ENCODE data around the gene ADAMTSL4. TPM values are rescaled to one million over a fixed set of nuclear protein-coding genes. Genes with fewer than 3 reads are reported as not detected.
A peak's percentile ranks its signal among the peaks of the same experiment; 100 is the strongest.

ADAMTSL4 gene
- total and polyA plus RNA-seq, 9 of the 15 experiments (the other 6 are each of a cell fraction or from before 2014, with no cell fraction given): 12.7 to 212 (median 35.6) TPM

DNA sequence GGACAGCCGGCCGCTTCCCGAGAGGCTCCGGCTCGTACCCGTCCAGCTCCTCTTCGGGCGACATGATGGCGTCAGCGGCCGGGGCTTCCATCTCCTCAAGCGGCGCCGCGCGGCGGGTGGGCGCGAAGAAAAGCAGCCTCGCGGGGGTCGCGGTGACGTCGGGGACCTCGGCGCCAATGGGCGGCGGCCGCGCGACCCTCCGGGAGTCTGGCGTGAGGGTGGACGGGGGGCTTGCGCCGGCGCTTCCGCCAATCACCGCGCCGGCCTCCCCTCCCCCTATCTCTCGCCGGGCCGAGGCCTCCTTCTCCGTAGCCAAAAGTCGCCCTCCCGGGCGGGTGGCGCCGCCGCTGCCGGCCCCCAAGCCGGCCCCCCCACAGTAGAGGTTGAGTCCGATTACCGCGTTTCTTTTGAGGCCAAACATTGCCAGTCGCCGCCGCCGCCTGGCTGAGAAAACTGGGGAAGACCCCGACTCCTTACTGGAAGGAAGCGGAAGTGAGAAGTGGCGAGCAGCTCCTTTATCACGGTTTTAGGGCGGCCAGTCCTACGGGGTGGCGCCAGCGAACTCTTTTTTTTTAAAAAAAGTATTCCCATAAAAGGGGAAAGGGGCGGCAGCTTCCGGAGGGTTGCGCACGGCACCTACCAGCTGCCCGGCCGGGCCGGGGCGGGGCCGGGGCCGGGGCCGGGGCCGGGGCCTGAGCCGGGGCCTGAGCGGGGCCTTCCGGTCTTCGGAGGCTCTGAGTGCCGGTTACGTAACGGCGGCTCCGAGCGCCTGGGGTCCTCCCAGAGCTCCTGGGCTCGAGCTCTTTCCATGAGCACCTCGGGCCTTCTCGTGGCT is 30.1 kb downstream of the ADAMTSL4 start, which contains the start of gene MCL1 (continued):
- TF ChIP-seq RHOXF2B (CRISPR knock-in tag; conservative IDR thresholded peaks at IDR 0.05) (no peak), KAT7 (CRISPR knock-in tag; IDR thresholded peaks at IDR 0.05; ENCODE audit: borderline replicate concordance) (peak; percentile 27; the same call in 1 of the 2 replicates), BRD9 (IDR thresholded peaks at IDR 0.05; ENCODE audit: low read depth, partially characterized antibody) (no peak), SREBF2 (CRISPR knock-in tag; IDR thresholded peaks at IDR 0.05) (no peak), ASH1L (IDR thresholded peaks at IDR 0.05; ENCODE audit: borderline replicate concordance, low read depth, partially characterized antibody) (no peak), SREBF1 (IDR thresholded peaks at IDR 0.05; ENCODE audit: borderline replicate concordance, low read depth, low read length) (no peak), ETV5 (CRISPR knock-in tag; IDR thresholded peaks at IDR 0.05; ENCODE audit: low read depth) (peak; percentile 94), FOXK1 (CRISPR knock-in tag; IDR thresholded peaks at IDR 0.05; ENCODE audit: borderline replicate concordance) (no peak), CC2D1A (IDR thresholded peaks at IDR 0.05) (no peak), ZNF445 (CRISPR knock-in tag; IDR thresholded peaks at IDR 0.05; ENCODE audit: low read depth) (no peak), SIRT6 (IDR thresholded peaks at IDR 0.05; ENCODE audit: low read depth, low read length) (no peak), HNRNPK (IDR thresholded peaks at IDR 0.05; ENCODE audit: low read depth, low read length, poor library complexity, severe bottlenecking) (no peak), ELF2 (CRISPR knock-in tag; IDR thresholded peaks at IDR 0.05) (peak; percentile 77), RAD51 (IDR thresholded peaks at IDR 0.05; ENCODE audit: borderline replicate concordance, low read depth) (no peak)
- TF ChIP-seq, protein P1, sequence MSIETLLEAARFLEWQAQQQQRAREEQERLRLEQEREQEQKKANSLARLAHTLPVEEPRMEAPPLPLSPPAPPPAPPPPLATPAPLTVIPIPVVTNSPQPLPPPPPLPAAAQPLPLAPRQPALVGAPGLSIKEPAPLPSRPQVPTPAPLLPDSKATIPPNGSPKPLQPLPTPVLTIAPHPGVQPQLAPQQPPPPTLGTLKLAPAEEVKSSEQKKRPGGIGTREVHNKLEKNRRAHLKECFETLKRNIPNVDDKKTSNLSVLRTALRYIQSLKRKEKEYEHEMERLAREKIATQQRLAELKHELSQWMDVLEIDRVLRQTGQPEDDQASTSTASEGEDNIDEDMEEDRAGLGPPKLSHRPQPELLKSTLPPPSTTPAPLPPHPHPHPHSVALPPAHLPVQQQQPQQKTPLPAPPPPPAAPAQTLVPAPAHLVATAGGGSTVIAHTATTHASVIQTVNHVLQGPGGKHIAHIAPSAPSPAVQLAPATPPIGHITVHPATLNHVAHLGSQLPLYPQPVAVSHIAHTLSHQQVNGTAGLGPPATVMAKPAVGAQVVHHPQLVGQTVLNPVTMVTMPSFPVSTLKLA (conservative IDR thresholded peaks at IDR 0.05): peak in 1 of 2 experiments; percentile 59; a peak in 3 of 4 replicates
- TF ChIP-seq, protein P2, sequence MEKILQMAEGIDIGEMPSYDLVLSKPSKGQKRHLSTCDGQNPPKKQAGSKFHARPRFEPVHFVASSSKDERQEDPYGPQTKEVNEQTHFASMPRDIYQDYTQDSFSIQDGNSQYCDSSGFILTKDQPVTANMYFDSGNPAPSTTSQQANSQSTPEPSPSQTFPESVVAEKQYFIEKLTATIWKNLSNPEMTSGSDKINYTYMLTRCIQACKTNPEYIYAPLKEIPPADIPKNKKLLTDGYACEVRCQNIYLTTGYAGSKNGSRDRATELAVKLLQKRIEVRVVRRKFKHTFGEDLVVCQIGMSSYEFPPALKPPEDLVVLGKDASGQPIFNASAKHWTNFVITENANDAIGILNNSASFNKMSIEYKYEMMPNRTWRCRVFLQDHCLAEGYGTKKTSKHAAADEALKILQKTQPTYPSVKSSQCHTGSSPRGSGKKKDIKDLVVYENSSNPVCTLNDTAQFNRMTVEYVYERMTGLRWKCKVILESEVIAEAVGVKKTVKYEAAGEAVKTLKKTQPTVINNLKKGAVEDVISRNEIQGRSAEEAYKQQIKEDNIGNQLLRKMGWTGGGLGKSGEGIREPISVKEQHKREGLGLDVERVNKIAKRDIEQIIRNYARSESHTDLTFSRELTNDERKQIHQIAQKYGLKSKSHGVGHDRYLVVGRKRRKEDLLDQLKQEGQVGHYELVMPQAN (IDR thresholded peaks at IDR 0.05; ENCODE audit: borderline replicate concordance): no peak
- TF ChIP-seq, protein P3, sequence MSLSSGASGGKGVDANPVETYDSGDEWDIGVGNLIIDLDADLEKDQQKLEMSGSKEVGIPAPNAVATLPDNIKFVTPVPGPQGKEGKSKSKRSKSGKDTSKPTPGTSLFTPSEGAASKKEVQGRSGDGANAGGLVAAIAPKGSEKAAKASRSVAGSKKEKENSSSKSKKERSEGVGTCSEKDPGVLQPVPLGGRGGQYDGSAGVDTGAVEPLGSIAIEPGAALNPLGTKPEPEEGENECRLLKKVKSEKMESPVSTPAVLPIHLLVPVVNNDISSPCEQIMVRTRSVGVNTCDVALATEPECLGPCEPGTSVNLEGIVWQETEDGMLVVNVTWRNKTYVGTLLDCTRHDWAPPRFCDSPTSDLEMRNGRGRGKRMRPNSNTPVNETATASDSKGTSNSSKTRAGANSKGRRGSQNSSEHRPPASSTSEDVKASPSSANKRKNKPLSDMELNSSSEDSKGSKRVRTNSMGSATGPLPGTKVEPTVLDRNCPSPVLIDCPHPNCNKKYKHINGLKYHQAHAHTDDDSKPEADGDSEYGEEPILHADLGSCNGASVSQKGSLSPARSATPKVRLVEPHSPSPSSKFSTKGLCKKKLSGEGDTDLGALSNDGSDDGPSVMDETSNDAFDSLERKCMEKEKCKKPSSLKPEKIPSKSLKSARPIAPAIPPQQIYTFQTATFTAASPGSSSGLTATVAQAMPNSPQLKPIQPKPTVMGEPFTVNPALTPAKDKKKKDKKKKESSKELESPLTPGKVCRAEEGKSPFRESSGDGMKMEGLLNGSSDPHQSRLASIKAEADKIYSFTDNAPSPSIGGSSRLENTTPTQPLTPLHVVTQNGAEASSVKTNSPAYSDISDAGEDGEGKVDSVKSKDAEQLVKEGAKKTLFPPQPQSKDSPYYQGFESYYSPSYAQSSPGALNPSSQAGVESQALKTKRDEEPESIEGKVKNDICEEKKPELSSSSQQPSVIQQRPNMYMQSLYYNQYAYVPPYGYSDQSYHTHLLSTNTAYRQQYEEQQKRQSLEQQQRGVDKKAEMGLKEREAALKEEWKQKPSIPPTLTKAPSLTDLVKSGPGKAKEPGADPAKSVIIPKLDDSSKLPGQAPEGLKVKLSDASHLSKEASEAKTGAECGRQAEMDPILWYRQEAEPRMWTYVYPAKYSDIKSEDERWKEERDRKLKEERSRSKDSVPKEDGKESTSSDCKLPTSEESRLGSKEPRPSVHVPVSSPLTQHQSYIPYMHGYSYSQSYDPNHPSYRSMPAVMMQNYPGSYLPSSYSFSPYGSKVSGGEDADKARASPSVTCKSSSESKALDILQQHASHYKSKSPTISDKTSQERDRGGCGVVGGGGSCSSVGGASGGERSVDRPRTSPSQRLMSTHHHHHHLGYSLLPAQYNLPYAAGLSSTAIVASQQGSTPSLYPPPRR (CRISPR knock-in tag; IDR thresholded peaks at IDR 0.05; ENCODE audit: borderline replicate concordance): 0 out of 2 replicates have a peak, but pooled peaks have one; percentile 45
- TF ChIP-seq, protein P4, sequence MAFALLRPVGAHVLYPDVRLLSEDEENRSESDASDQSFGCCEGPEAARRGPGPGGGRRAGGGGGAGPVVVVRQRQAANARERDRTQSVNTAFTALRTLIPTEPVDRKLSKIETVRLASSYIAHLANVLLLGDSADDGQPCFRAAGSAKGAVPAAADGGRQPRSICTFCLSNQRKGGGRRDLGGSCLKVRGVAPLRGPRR (CRISPR knock-in tag; IDR thresholded peaks at IDR 0.05): no peak

All from K562 (cell line).